K562 (cell line): ENCODE data around the gene SUPT5H. TPM values are rescaled to one million over a fixed set of nuclear protein-coding genes. Genes with fewer than 3 reads are reported as not detected.

Experiments used
- ARNT ChIP-seq, 2 experiments: fragments of 450-650 bp; IDR thresholded peaks; 2 replicates each; pipeline ENCODE4 v1.6.1; 2016; ENCODE audit warnings: mild to moderate bottlenecking in 1 of 2
- BRF1 ChIP-seq: IDR thresholded peaks from 3 replicates; pipeline ENCODE4 v1.6.1; 2011; ENCODE audit warnings: borderline replicate concordance, mild to moderate bottlenecking; ENCODE audit not compliant: insufficient read length; ENCODE audit errors: extremely low read depth
- CUX1 ChIP-seq: fragments of 200-800 bp; sonication (Bioruptor generic); IDR thresholded peaks from 2 replicates; pipeline ENCODE4 v1.6.1; 2016; ENCODE audit warnings: missing genetic modification characterization, missing compliant biosample characterization
- GABPA ChIP-seq: fragments of 200-800 bp; sonication (Bioruptor generic); conservative IDR thresholded peaks from 2 replicates; pipeline ENCODE4 v1.6.1; 2016; ENCODE audit warnings: low read depth, missing genetic modification characterization, missing compliant biosample characterization
- GTF2F1 ChIP-seq: IDR thresholded peaks from 2 replicates; pipeline ENCODE4 v1.6.1; 2011; ENCODE audit warnings: low read depth, low read length, improper control_type of control experiment
- HDAC8 ChIP-seq: fragments of 450-650 bp; IDR thresholded peaks from 2 replicates; pipeline ENCODE4 v1.6.1; 2016; ENCODE audit warnings: mild to moderate bottlenecking, missing genetic modification characterization, moderate library complexity, missing compliant biosample characterization
- KAT8 ChIP-seq: fragments of 450-650 bp; IDR thresholded peaks from 2 replicates; pipeline ENCODE4 v1.6.1; 2016; ENCODE audit warnings: low read depth, mild to moderate bottlenecking
- KDM1A ChIP-seq, 2 experiments: fragments of 450-650 bp; IDR thresholded peaks; 2 replicates each; pipeline ENCODE4 v1.6.1; 2016; ENCODE audit warnings: mild to moderate bottlenecking in 2 of 2
- KDM2B ChIP-seq: fragments of 250-450 bp; sonication (Bioruptor Pico); IDR thresholded peaks from 2 replicates; pipeline ENCODE4 v1.8.0; 2021; ENCODE audit warnings: mild to moderate bottlenecking, moderate library complexity
- KLF13 ChIP-seq: fragments of 450-650 bp; IDR thresholded peaks from 2 replicates; pipeline ENCODE4 v1.6.1; 2016; ENCODE audit warnings: missing genetic modification characterization, low read depth, mild to moderate bottlenecking, missing compliant biosample characterization, moderate library complexity, borderline replicate concordance
- MXI1 ChIP-seq: IDR thresholded peaks from 2 replicates; pipeline ENCODE4 v1.6.1; 2011; ENCODE audit warnings: low read depth, mild to moderate bottlenecking, improper control_type of control experiment, low read length
- RB1 ChIP-seq: fragments of 450-650 bp; IDR thresholded peaks from 2 replicates; pipeline ENCODE4 v1.6.1; 2017; ENCODE audit warnings: low read depth, mild to moderate bottlenecking
- TAF7 ChIP-seq: fragments of 450-650 bp; IDR thresholded peaks from 2 replicates; pipeline ENCODE4 v1.6.1; 2016; ENCODE audit warnings: missing genetic modification characterization, missing compliant biosample characterization
- TARDBP ChIP-seq: fragments of 450-650 bp; IDR thresholded peaks from 2 replicates; pipeline ENCODE4 v1.6.1; 2016
- ZBTB43 ChIP-seq: sonication (generic); formaldehyde crosslinking; IDR thresholded peaks from 2 replicates; pipeline ENCODE4 v1.8.0; 2023; ENCODE audit warnings: mild to moderate bottlenecking, missing genetic modification reagents
- ZBTB5 ChIP-seq: fragments of 450-650 bp; IDR thresholded peaks from 2 replicates; pipeline ENCODE4 v1.6.1; 2017; ENCODE audit warnings: antibody characterized with exemption
- ZNF121 ChIP-seq: sonication (generic); formaldehyde crosslinking; conservative IDR thresholded peaks from 2 replicates; pipeline ENCODE4 v1.8.0; 2022; ENCODE audit warnings: missing genetic modification reagents
- ZNF133 ChIP-seq: fragments of 250-450 bp; sonication (Bioruptor Pico); IDR thresholded peaks from 2 replicates; pipeline ENCODE4 v1.4.0; 2020; ENCODE audit warnings: mild to moderate bottlenecking
- ZNF583 ChIP-seq: fragments of 250-450 bp; sonication (Bioruptor Pico); IDR thresholded peaks from 2 replicates; pipeline ENCODE4 v1.4.0; 2020
- polyA plus RNA-seq, 8 experiments: library from polyadenylated mRNA; depleted of rRNA in 4 of 8; stranded (reverse) in 5 of 8; unstranded in 3 of 8; fragments of >200 nt; fragmentation: Nextera tagmentation in 2 of 8; fragmentation: Illumina TruSeq in 1 of 8; extraction: Ambion mirVana in 2 of 8; extraction: Trizol in 1 of 8; gene quantifications; 2 replicates each; pipeline versions ENCODE4 v1.2.1 to v1.2.3, GENCODE V29; 2011 to 2014; ENCODE audit warnings: inconsistent platforms in 1 of 8, missing spikeins in 1 of 8
- total RNA-seq, 7 experiments: library from RNA; depleted of rRNA in 6 of 7; stranded (reverse); fragments of >200 nt in 6 of 7; fragmentation: Illumina TruSeq in 2 of 7; extraction: Trizol in 2 of 7; gene quantifications; 2 replicates each; pipeline versions ENCODE4 v1.2.1 to v1.2.3, GENCODE V29; 2011 to 2021; ENCODE audit warnings: low replicate concordance in 1 of 7

Gene SUPT5H
- total and polyA plus RNA-seq, 9 of the 15 experiments (the other 6 are each of a cell fraction or from before 2014, with no cell fraction given), result 13.3 to 85.9 (median 35.9) TPM

- TF ChIP-seq ZBTB5 (no peak), TAF7 (tag) (peak; percentile 68; the same call in 1 of the 2 replicates), CUX1 (CRISPR knock-in tag) (no peak), ZNF133 (no peak), ZNF121 (CRISPR knock-in tag) (no peak; the same call in 1 of the 2 replicates), ZBTB43 (peak; percentile 49; the same call in 1 of the 2 replicates), KDM1A (IDR thresholded peaks at IDR 0.05) (peak in 1 of 2 experiments; percentile 43; a peak in 1 of 4 replicates), GABPA (tag) (0 out of 2 replicates have a peak, but pooled peaks have one; percentile 27), GTF2F1 (no peak; the same call in 1 of the 2 replicates), KDM2B (CRISPR knock-in tag) (no peak), RB1 (peak; percentile 86), ZNF583 (CRISPR knock-in tag) (no peak), TARDBP (0 out of 2 replicates have a peak, but pooled peaks have one; percentile 23), MXI1 (peak; percentile 64; the same call in 1 of the 2 replicates), KLF13 (tag) (peak; percentile 99), KAT8 (no peak), ARNT (IDR thresholded peaks at IDR 0.05) (0 out of 4 replicates have a peak, but pooled peaks of 1 of the 2 experiments have one; percentile 57), BRF1 (no peak), HDAC8 (no peak)
Observed at GRCh38 chr19:39480337-39481228, 35.2 kb downstream of the SUPT5H start, which contains the start of gene TIMM50 (continued).
